DOHH2 (cell line): ENCODE measurements around the gene FAM76B.

Source experiments
- EZH2phosphoT487 ChIP-seq: fragments of 200-600 bp; sonication (generic); IDR thresholded peaks from 2 replicates; pipeline ENCODE4 v1.6.1; 2017; ENCODE audit warnings: borderline replicate concordance, mild to moderate bottlenecking, antibody characterized with exemption, low read length, moderate library complexity, mixed read lengths
- TF ChIP-seq, protein P1 (sequence below): fragments of 200-600 bp; sonication (generic); IDR thresholded peaks from one replicate; pipeline ENCODE4 v1.5.1; 2014; ENCODE audit warnings: antibody characterized with exemption, mild to moderate bottlenecking, low read depth, low read length; ENCODE audit not compliant: poor library complexity, severe bottlenecking

DNA sequence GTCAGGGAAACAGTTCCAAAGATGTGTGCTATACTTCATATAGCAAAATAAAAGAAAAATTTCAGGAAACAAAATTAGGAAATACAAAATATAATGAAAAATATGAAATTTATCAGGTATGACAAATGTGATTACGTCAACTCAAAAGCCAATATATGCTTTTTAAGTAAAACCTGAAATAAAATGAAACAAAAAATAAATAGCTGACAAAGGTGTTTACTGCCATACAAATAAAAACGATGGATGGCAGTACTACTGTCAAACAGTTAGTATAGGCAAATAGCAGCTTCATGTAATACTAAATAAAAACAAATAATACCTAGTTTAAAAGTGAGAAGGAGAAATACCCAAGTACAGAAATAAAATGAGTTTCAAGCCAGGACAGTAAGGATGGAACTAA, 14.4 kb upstream of the FAM76B start:
- TF ChIP-seq, protein P1, sequence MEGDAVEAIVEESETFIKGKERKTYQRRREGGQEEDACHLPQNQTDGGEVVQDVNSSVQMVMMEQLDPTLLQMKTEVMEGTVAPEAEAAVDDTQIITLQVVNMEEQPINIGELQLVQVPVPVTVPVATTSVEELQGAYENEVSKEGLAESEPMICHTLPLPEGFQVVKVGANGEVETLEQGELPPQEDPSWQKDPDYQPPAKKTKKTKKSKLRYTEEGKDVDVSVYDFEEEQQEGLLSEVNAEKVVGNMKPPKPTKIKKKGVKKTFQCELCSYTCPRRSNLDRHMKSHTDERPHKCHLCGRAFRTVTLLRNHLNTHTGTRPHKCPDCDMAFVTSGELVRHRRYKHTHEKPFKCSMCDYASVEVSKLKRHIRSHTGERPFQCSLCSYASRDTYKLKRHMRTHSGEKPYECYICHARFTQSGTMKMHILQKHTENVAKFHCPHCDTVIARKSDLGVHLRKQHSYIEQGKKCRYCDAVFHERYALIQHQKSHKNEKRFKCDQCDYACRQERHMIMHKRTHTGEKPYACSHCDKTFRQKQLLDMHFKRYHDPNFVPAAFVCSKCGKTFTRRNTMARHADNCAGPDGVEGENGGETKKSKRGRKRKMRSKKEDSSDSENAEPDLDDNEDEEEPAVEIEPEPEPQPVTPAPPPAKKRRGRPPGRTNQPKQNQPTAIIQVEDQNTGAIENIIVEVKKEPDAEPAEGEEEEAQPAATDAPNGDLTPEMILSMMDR = no peak
- TF ChIP-seq EZH2phosphoT487 = no peak
